ENCODE results near the gene STXBP5L.

Gene STXBP5L

GRCh38 chr3:120908030-120908794 is at the start of gene STXBP5L:
Gene STXBP5L, plus strand, starts transcription at chr3:120908205. Its CDS starts 1,374 bp downstream, at chr3:120909579.
- DNase-seq (ENCODE audit: low read depth) = peak; percentile 70
- TF ChIP-seq, protein P1, sequence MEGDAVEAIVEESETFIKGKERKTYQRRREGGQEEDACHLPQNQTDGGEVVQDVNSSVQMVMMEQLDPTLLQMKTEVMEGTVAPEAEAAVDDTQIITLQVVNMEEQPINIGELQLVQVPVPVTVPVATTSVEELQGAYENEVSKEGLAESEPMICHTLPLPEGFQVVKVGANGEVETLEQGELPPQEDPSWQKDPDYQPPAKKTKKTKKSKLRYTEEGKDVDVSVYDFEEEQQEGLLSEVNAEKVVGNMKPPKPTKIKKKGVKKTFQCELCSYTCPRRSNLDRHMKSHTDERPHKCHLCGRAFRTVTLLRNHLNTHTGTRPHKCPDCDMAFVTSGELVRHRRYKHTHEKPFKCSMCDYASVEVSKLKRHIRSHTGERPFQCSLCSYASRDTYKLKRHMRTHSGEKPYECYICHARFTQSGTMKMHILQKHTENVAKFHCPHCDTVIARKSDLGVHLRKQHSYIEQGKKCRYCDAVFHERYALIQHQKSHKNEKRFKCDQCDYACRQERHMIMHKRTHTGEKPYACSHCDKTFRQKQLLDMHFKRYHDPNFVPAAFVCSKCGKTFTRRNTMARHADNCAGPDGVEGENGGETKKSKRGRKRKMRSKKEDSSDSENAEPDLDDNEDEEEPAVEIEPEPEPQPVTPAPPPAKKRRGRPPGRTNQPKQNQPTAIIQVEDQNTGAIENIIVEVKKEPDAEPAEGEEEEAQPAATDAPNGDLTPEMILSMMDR (conservative IDR thresholded peaks at IDR 0.05; ENCODE audit: low read depth, low read length) = no peak
- peak within 1 kb of the TSS; percentile 43 for H3K4me3 ChIP-seq (ENCODE audit: low read depth, low read length)

GRCh38 chr3:120858521-120858920 is 49.5 kb upstream of the STXBP5L start:
- TF ChIP-seq, protein P1 (conservative IDR thresholded peaks at IDR 0.05; ENCODE audit: low read depth, low read length) = no peak
- no peak overlapping the region for H3K4me3 ChIP-seq (ENCODE audit: low read depth, low read length)
- DNase-seq (ENCODE audit: low read depth) = no peak

DNA sequence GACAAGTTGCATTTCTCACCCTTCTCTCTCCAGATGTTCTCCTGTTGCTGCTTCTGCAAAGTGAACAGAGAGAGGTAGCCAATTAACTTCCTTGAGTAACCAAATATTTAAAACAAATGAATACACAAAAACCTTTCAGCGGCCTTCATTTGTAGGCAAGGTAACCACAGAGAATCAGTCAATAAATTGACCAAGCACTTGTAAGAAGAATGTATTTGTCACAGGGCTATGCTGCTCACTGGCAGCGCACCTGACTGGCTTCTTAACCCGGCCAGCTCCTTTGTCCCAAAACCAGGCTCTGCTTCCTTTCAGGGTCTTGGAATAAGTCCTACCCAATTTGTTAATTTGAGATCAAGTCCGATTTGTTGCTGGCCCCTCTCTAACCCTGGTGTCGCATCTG is 43.5 kb upstream of the STXBP5L start:
- no peak for DNase-seq (ENCODE audit: low read depth)
- no peak overlapping the region for H3K4me3 ChIP-seq (ENCODE audit: low read depth, low read length)
- TF ChIP-seq, protein P1 (conservative IDR thresholded peaks at IDR 0.05; ENCODE audit: low read depth, low read length) = no peak

- H3K4me3 ChIP-seq (ENCODE audit: low read depth, low read length) = no peak overlapping the region
- TF ChIP-seq, protein P1 (conservative IDR thresholded peaks at IDR 0.05; ENCODE audit: low read depth, low read length) = no peak
- no peak for DNase-seq (ENCODE audit: low read depth)
Observed at GRCh38 chr3:120875507-120875906, 32.5 kb upstream of the STXBP5L start.

DNA sequence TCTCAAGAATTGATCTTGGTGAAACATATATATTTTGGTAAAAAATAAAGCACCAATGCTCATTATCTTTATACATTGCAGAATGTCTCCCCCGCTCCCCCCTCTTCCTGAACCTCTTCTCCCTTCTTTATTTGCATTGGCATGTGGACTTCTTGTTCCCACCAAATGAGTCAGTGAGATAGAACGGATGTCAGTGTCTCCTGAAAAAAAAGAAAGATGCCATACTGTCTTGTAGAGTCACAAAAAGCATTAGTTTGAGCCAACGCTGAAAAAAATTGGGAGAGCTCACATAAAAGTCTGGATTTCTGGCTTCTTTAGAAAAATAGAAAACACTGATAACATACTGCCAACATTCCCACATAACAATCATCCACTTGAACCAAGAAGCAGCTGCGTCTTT is 32.0 kb upstream of the STXBP5L start:
- H3K4me3 ChIP-seq (ENCODE audit: low read depth, low read length) = no peak overlapping the region
- no peak for DNase-seq (ENCODE audit: low read depth)
- TF ChIP-seq, protein P1 (conservative IDR thresholded peaks at IDR 0.05; ENCODE audit: low read depth, low read length) = no peak

- H3K4me3 ChIP-seq (ENCODE audit: low read depth, low read length) = no peak overlapping the region
- DNase-seq (ENCODE audit: low read depth) = no peak
- TF ChIP-seq, protein P1 (conservative IDR thresholded peaks at IDR 0.05; ENCODE audit: low read depth, low read length) = no peak
Observed at GRCh38 chr3:120879411-120879810, 28.6 kb upstream of the STXBP5L start.

GRCh38 chr3:120892921-120893320 is 15.1 kb upstream of the STXBP5L start:
- TF ChIP-seq, protein P1 (conservative IDR thresholded peaks at IDR 0.05; ENCODE audit: low read depth, low read length) = no peak
- H3K4me3 ChIP-seq (ENCODE audit: low read depth, low read length) = no peak overlapping the region
- DNase-seq (ENCODE audit: low read depth) = no peak
